Rectal smooth muscle tissue (tissue), 1 donor: ENCODE measurements around the gene STARD3NL.
A peak's percentile ranks its signal among the peaks of the same experiment; 100 is the strongest.

ENCODE experiments used
- H3K27ac ChIP-seq: one replicate; pipeline ENCODE4 v1.7.0; 2013; ENCODE audit warnings: low read depth, low read length, inconsistent platforms
- H3K27me3 ChIP-seq: one replicate; pipeline ENCODE4 v1.7.0; 2013; ENCODE audit warnings: low read length; ENCODE audit not compliant: control insufficient read depth, insufficient read depth
- H3K36me3 ChIP-seq: one replicate; pipeline ENCODE4 v1.7.0; 2013; ENCODE audit warnings: low read length; ENCODE audit not compliant: control insufficient read depth, insufficient read depth
- H3K4me1 ChIP-seq: one replicate; pipeline ENCODE4 v1.7.0; 2013; ENCODE audit warnings: low read length; ENCODE audit not compliant: control insufficient read depth, insufficient read depth
- H3K4me3 ChIP-seq: one replicate; pipeline ENCODE4 v1.7.0; 2013; ENCODE audit warnings: low read length
- H3K9ac ChIP-seq: one replicate; pipeline ENCODE4 v1.7.0; 2013; ENCODE audit warnings: low read length

STARD3NL gene

GRCh38 chr7:38187794-38188440 lies 9.9 kb downstream of the STARD3NL start:
- Histone ChIP-seq H3K9ac (no peak overlapping the region), H3K4me1 (no peaks in the 10 kb centered on the region), H3K36me3 (no peaks in the 10 kb centered on the region), H3K27ac (no peak overlapping the region), H3K27me3 (no peaks in the 10 kb centered on the region), H3K4me3 (no peak overlapping the region)

- Histone ChIP-seq H3K4me1 (no peaks in the 10 kb centered on the region), H3K36me3 (no peaks in the 10 kb centered on the region), H3K4me3 (no peak overlapping the region), H3K27ac (no peak overlapping the region), H3K9ac (no peak overlapping the region), H3K27me3 (no peaks in the 10 kb centered on the region)
Measured at GRCh38 chr7:38189231-38189938, 11.3 kb downstream of the STARD3NL start.

- H3K4me3 ChIP-seq, result no peak overlapping the region
- no peaks in the 10 kb centered on the region for H3K36me3 ChIP-seq
- no peaks in the 10 kb centered on the region for H3K27me3 ChIP-seq
- H3K4me1 ChIP-seq, result no peaks in the 10 kb centered on the region
- H3K9ac ChIP-seq, result no peak overlapping the region
- no peak overlapping the region for H3K27ac ChIP-seq
Measured at GRCh38 chr7:38190011-38190410, 12.0 kb downstream of the STARD3NL start.

GRCh38 chr7:38191791-38192190 lies 13.7 kb downstream of the STARD3NL start:
- Histone ChIP-seq H3K36me3 (no peaks in the 10 kb centered on the region), H3K9ac (no peak overlapping the region), H3K27ac (no peak overlapping the region), H3K4me3 (no peak overlapping the region), H3K4me1 (no peaks in the 10 kb centered on the region), H3K27me3 (no peaks in the 10 kb centered on the region)

- no peak overlapping the region for H3K27ac ChIP-seq
- no peaks in the 10 kb centered on the region for H3K36me3 ChIP-seq
- H3K9ac ChIP-seq, result no peak overlapping the region
- no peaks in the 10 kb centered on the region for H3K27me3 ChIP-seq
- H3K4me3 ChIP-seq, result no peak overlapping the region
- peaks cover 1% of the 10 kb centered on the region for H3K4me1 ChIP-seq
Measured at GRCh38 chr7:38192327-38192726, 14.3 kb downstream of the STARD3NL start.

GRCh38 chr7:38195804-38196595 lies 18.0 kb downstream of the STARD3NL start:
- no peak overlapping the region for H3K4me3 ChIP-seq
- no peak overlapping the region for H3K9ac ChIP-seq
- peaks cover 5% of the 10 kb centered on the region for H3K4me1 ChIP-seq
- H3K36me3 ChIP-seq, result no peaks in the 10 kb centered on the region
- no peaks in the 10 kb centered on the region for H3K27me3 ChIP-seq
- H3K27ac ChIP-seq, result no peak overlapping the region

- no peak overlapping the region for H3K27ac ChIP-seq
- H3K9ac ChIP-seq, result no peak overlapping the region
- no peaks in the 10 kb centered on the region for H3K27me3 ChIP-seq
- peaks cover 5% of the 10 kb centered on the region for H3K4me1 ChIP-seq
- H3K4me3 ChIP-seq, result no peak overlapping the region
- H3K36me3 ChIP-seq, result no peaks in the 10 kb centered on the region
Measured at GRCh38 chr7:38198366-38198765, 20.3 kb downstream of the STARD3NL start.

GRCh38 chr7:38199154-38199553 lies 21.1 kb downstream of the STARD3NL start:
- Histone ChIP-seq H3K4me1 (peaks cover 5% of the 10 kb centered on the region), H3K27ac (no peak overlapping the region), H3K36me3 (no peaks in the 10 kb centered on the region), H3K27me3 (no peaks in the 10 kb centered on the region), H3K9ac (no peak overlapping the region), H3K4me3 (no peak overlapping the region)

GRCh38 chr7:38199782-38200181 lies 21.7 kb downstream of the STARD3NL start:
- Histone ChIP-seq H3K4me3 (no peak overlapping the region), H3K27me3 (no peaks in the 10 kb centered on the region), H3K9ac (no peak overlapping the region), H3K36me3 (no peaks in the 10 kb centered on the region), H3K27ac (no peak overlapping the region), H3K4me1 (peaks cover 5% of the 10 kb centered on the region)

GRCh38 chr7:38206071-38206470 lies 28.0 kb downstream of the STARD3NL start:
- Histone ChIP-seq H3K4me1 (no peaks in the 10 kb centered on the region), H3K36me3 (no peaks in the 10 kb centered on the region), H3K4me3 (no peak overlapping the region), H3K27me3 (no peaks in the 10 kb centered on the region), H3K27ac (no peak overlapping the region), H3K9ac (no peak overlapping the region)

- H3K36me3 ChIP-seq, result no peaks in the 10 kb centered on the region
- no peak overlapping the region for H3K9ac ChIP-seq
- H3K27me3 ChIP-seq, result no peaks in the 10 kb centered on the region
- peaks cover 7% of the 10 kb centered on the region for H3K4me1 ChIP-seq
- no peak overlapping the region for H3K4me3 ChIP-seq
- H3K27ac ChIP-seq, result no peak overlapping the region
Measured at GRCh38 chr7:38207843-38208242, 29.8 kb downstream of the STARD3NL start.

- no peak overlapping the region for H3K9ac ChIP-seq
- no peaks in the 10 kb centered on the region for H3K27me3 ChIP-seq
- peaks cover 9% of the 10 kb centered on the region for H3K4me1 ChIP-seq
- H3K4me3 ChIP-seq, result no peak overlapping the region
- H3K36me3 ChIP-seq, result no peaks in the 10 kb centered on the region
- H3K27ac ChIP-seq, result peak overlapping the region; percentile 25
Measured at GRCh38 chr7:38211486-38211885, 33.4 kb downstream of the STARD3NL start.
